PC-9 (cell line): ENCODE results near the gene LMO7. TPM values are rescaled to one million over a fixed set of nuclear protein-coding genes. Genes with fewer than 3 reads are reported as not detected.

Experiments used
- BruUV-seq: library from RNA; stranded (reverse); fragments of 400-500 nt; replicated peaks from 2 replicates; lab custom pipeline; 2021; lab: Mats Ljungman, UMichigan
- CTCF ChIA-PET: fragments of 300-600 bp; sonication (Branson Sonifier 250); formaldehyde crosslinking; loops from one replicate; lab custom pipeline; 2022; ENCODE audit warnings: antibody characterized with exemption; lab: Charles Lee
- POLR2A ChIA-PET: fragments of 300-600 bp; sonication (Branson Sonifier 250); formaldehyde crosslinking; loops from one replicate; lab custom pipeline; 2022; ENCODE audit warnings: antibody characterized with exemption; ENCODE audit not compliant: unreplicated experiment; lab: Charles Lee
- DNase-seq, 2 experiments: peaks; one replicate each; pipeline versions ENCODE4 v3.0.0 to v3.0.0-alpha.2; 2015 to 2022; ENCODE audit warnings: mixed read lengths in 1 of 2
- H2AFZ ChIP-seq: fragments of 200-600 bp; sonication (generic); 2 replicates; pipeline ENCODE4 v1.8.1; 2017; ENCODE audit warnings: antibody characterized with exemption
- H3F3A ChIP-seq: fragments of 200-600 bp; sonication (generic); 2 replicates; pipeline ENCODE4 v1.8.1; 2017; ENCODE audit warnings: antibody characterized with exemption, mild to moderate bottlenecking, low read depth; ENCODE audit not compliant: insufficient read depth
- H3K27ac ChIP-seq: fragments of 200-600 bp; sonication (generic); 2 replicates; pipeline ENCODE4 v1.6.1; 2016; ENCODE audit warnings: mixed run types
- H3K27me3 ChIP-seq: fragments of 200-600 bp; sonication (generic); 2 replicates; pipeline ENCODE4 v1.6.1; 2016; ENCODE audit warnings: low read depth, mixed run types; ENCODE audit not compliant: insufficient read depth
- H3K36me3 ChIP-seq: fragments of 200-600 bp; sonication (generic); 2 replicates; pipeline ENCODE4 v1.6.1; 2016; ENCODE audit warnings: low read depth, mixed run types
- H3K4me1 ChIP-seq: fragments of 200-600 bp; sonication (generic); replicated peaks from 2 replicates; pipeline ENCODE4 v1.6.1; 2016; ENCODE audit warnings: mixed run types; ENCODE audit not compliant: insufficient read depth
- H3K4me2 ChIP-seq: fragments of 200-600 bp; sonication (generic); 2 replicates; pipeline ENCODE4 v1.6.1; 2017; ENCODE audit warnings: mixed run types
- H3K4me3 ChIP-seq: fragments of 200-600 bp; sonication (generic); 2 replicates; pipeline ENCODE4 v1.6.1; 2016; ENCODE audit warnings: mixed run types
- H3K79me2 ChIP-seq: fragments of 200-600 bp; sonication (generic); 2 replicates; pipeline ENCODE4 v1.6.1; 2017; ENCODE audit warnings: low read depth, mixed run types
- H3K9me2 ChIP-seq: fragments of 200-600 bp; sonication (generic); 2 replicates; pipeline ENCODE4 v1.8.1; 2017; ENCODE audit warnings: mild to moderate bottlenecking; ENCODE audit not compliant: insufficient read depth
- H3K9me3 ChIP-seq: fragments of 200-600 bp; sonication (generic); 2 replicates; pipeline ENCODE4 v1.8.1; 2016; ENCODE audit warnings: low read depth; ENCODE audit not compliant: insufficient read depth
- H4K20me1 ChIP-seq: fragments of 200-600 bp; sonication (generic); 2 replicates; pipeline ENCODE4 v1.8.1; 2017; ENCODE audit not compliant: insufficient read depth
- CTCF ChIP-seq: fragments of 200-600 bp; sonication (generic); conservative IDR thresholded peaks from 2 replicates; pipeline ENCODE4 v1.6.1; 2017; ENCODE audit warnings: mixed run types, antibody characterized with exemption, mild to moderate bottlenecking, moderate library complexity
- EZH2 ChIP-seq: fragments of 200-600 bp; sonication (generic); IDR thresholded peaks from 2 replicates; pipeline ENCODE4 v1.8.0; 2017; ENCODE audit warnings: antibody characterized with exemption, low read depth
- intact Hi-C: fragments of 100-400 bp; cut with micrococcal nuclease; formaldehyde crosslinking; loops from one replicate; pipeline ENCODE4 v1.10.0; 2022; ENCODE audit not compliant: unreplicated experiment
- total RNA-seq: library from RNA; stranded (reverse); gene quantifications from 2 replicates; pipeline ENCODE4 v1.2.3, GENCODE V29; 2021

LMO7 gene
- total RNA-seq, 1 experiment from 2014 or later = 93.0 TPM

- no peaks in the 10 kb centered on the region for H3K27me3 ChIP-seq
- H3K79me2 ChIP-seq = peaks cover 18% of the 10 kb centered on the region; the same call in 1 of the 2 replicates
- BruUV-seq = TSS peak; percentile 86
- H3K9me3 ChIP-seq = peaks cover 17% of the 10 kb centered on the region; the same call in 1 of the 2 replicates
- ChIA-PET CTCF (interaction anchor here (0.5 to 1.4 kb wide), 5 partner anchors 8 to 1272 kb away, joined by 3 to 6 read pairs (median 4); no protein-coding TSS in a partner anchor), POLR2A (interaction anchor here (0.6 to 1.4 kb wide), 4 partner anchors 11 to 86 kb away, joined by 4 to 20 read pairs (median 4); no protein-coding TSS in a partner anchor)
- peak overlapping the region; percentile 100 for H3K27ac ChIP-seq
- peak overlapping the region; percentile 49 for H3K4me3 ChIP-seq
- peaks cover 36% of the 10 kb centered on the region for H3F3A ChIP-seq
- peak overlapping the region; percentile 89 for H3K4me2 ChIP-seq
- no peak for TF ChIP-seq EZH2
- no peak for TF ChIP-seq CTCF
- H3K4me1 ChIP-seq = peaks cover 57% of the 10 kb centered on the region
- no peak for DNase-seq
- H3K9me2 ChIP-seq = no peaks in the 10 kb centered on the region
- no peaks in the 10 kb centered on the region for H3K36me3 ChIP-seq
- no peaks in the 10 kb centered on the region for H4K20me1 ChIP-seq
- H2AFZ ChIP-seq = peak overlapping the region; percentile 80
- intact Hi-C loops = loop anchor here (2.0 kb wide), 2 partner anchors 66 to 1818 kb away; no protein-coding TSS in a partner anchor
These were observed 68.2 kb downstream of the LMO7 start for GRCh38 chr13:75704194-75704926.

- H3K36me3 ChIP-seq = no peaks in the 10 kb centered on the region
- intact Hi-C loops = loop anchor here (1.0 to 2.0 kb wide), 6 partner anchors 11 to 1818 kb away; no protein-coding TSS in a partner anchor
- TF ChIP-seq CTCF = no peak; the same call in 1 of the 2 replicates
- TF ChIP-seq EZH2 = no peak
- H3K4me3 ChIP-seq = peak overlapping the region; percentile 49
- peak overlapping the region; percentile 89 for H3K4me2 ChIP-seq
- POLR2A ChIA-PET = interaction anchor here (0.6 to 1.4 kb wide), 4 partner anchors 10 to 86 kb away, joined by 4 to 20 read pairs (median 4); no protein-coding TSS in a partner anchor
- peak overlapping the region; percentile 80; the same call in 1 of the 2 replicates for H2AFZ ChIP-seq
- peaks cover 36% of the 10 kb centered on the region for H3F3A ChIP-seq
- peak; percentile 88 to 95 for DNase-seq
- H3K79me2 ChIP-seq = peaks cover 18% of the 10 kb centered on the region; the same call in 1 of the 2 replicates
- H4K20me1 ChIP-seq = no peaks in the 10 kb centered on the region
- no peaks in the 10 kb centered on the region for H3K9me2 ChIP-seq
- H3K27ac ChIP-seq = peak overlapping the region; percentile 100
- peaks cover 57% of the 10 kb centered on the region for H3K4me1 ChIP-seq
- H3K9me3 ChIP-seq = peaks cover 17% of the 10 kb centered on the region; the same call in 1 of the 2 replicates
- CTCF ChIA-PET = interaction anchor here (0.5 to 1.4 kb wide), 5 partner anchors 9 to 1272 kb away, joined by 3 to 6 read pairs (median 4); no protein-coding TSS in a partner anchor
- no peaks in the 10 kb centered on the region for H3K27me3 ChIP-seq
- BruUV-seq = no TSS peak
These were observed 68.8 kb downstream of the LMO7 start for GRCh38 chr13:75704927-75705288.

- Histone ChIP-seq H3K4me1 (peaks cover 57% of the 10 kb centered on the region), H2AFZ (no peak overlapping the region), H4K20me1 (no peaks in the 10 kb centered on the region), H3K9me3 (peaks cover 16% of the 10 kb centered on the region; the same call in 1 of the 2 replicates), H3K4me3 (peak overlapping the region; percentile 49; the same call in 1 of the 2 replicates), H3K27ac (peak overlapping the region; percentile 100), H3K4me2 (peak overlapping the region; percentile 89), H3K27me3 (no peaks in the 10 kb centered on the region), H3K36me3 (no peaks in the 10 kb centered on the region), H3F3A (peaks cover 36% of the 10 kb centered on the region), H3K79me2 (peaks cover 18% of the 10 kb centered on the region; the same call in 1 of the 2 replicates), H3K9me2 (no peaks in the 10 kb centered on the region)
- TF ChIP-seq CTCF = no peak
- TF ChIP-seq EZH2 = no peak
- ChIA-PET POLR2A (interaction anchor here (1.4 kb wide), 1 partner anchor 55 kb away, joined by 20 read pairs; no protein-coding TSS in a partner anchor), CTCF (interaction anchor here (1.0 to 1.4 kb wide), 3 partner anchors 9 to 1271 kb away, joined by 4 to 6 read pairs (median 5); no protein-coding TSS in a partner anchor)
- peak in 1 of 2 experiments; percentile 97 for DNase-seq
- intact Hi-C loops = loop anchor here (1.0 to 2.0 kb wide), 6 partner anchors 11 to 1817 kb away; no protein-coding TSS in a partner anchor
- BruUV-seq = no TSS peak
These were observed 69.3 kb downstream of the LMO7 start for GRCh38 chr13:75705395-75705794.
